Progenitor cell of endocrine pancreas (in vitro differentiated cells): Measurements from ENCODE around the gene PHKG1. TPM values are rescaled to one million over a fixed set of nuclear protein-coding genes. Genes with fewer than 3 reads are reported as not detected.

Experiments
- DNase-seq: peaks from one replicate; pipeline ENCODE4 v3.0.0; 2021; ENCODE audit warnings: low spot score; ENCODE audit not compliant: unreplicated experiment
- H3K27ac Mint-ChIP-seq: 2 replicates; pipeline ENCODE4 v1.8.0; 2021; ENCODE audit warnings: mild to moderate bottlenecking, moderate library complexity, mixed read lengths
- H3K27me3 Mint-ChIP-seq: 2 replicates; pipeline ENCODE4 v1.8.0; 2021; ENCODE audit warnings: mixed read lengths
- H3K36me3 Mint-ChIP-seq: 2 replicates; pipeline ENCODE4 v1.8.0; 2022; ENCODE audit warnings: mixed read lengths; ENCODE audit not compliant: insufficient read depth
- H3K4me1 Mint-ChIP-seq: 2 replicates; pipeline ENCODE4 v1.8.0; 2021; ENCODE audit warnings: low read depth, mixed read lengths
- H3K4me3 Mint-ChIP-seq: 2 replicates; pipeline ENCODE4 v1.8.0; 2021; ENCODE audit warnings: low read depth, mild to moderate bottlenecking, moderate library complexity, mixed read lengths
- H3K9me3 Mint-ChIP-seq: 2 replicates; pipeline ENCODE4 v1.8.0; 2021; ENCODE audit warnings: low read depth, mixed read lengths
- total RNA-seq: library from RNA; stranded (reverse); gene quantifications from 2 replicates; pipeline ENCODE4 v1.2.1, GENCODE V29; 2021
- TF ChIP-seq, protein P1 (sequence below): fragments of 200-600 bp; sonication (generic); IDR thresholded peaks from one replicate; pipeline ENCODE4 v1.5.0; 2021; ENCODE audit warnings: antibody characterized with exemption, mild to moderate bottlenecking; ENCODE audit not compliant: unreplicated experiment

Gene PHKG1
- total RNA-seq, 1 donor from 2014 or later: 1.2 TPM

DNA sequence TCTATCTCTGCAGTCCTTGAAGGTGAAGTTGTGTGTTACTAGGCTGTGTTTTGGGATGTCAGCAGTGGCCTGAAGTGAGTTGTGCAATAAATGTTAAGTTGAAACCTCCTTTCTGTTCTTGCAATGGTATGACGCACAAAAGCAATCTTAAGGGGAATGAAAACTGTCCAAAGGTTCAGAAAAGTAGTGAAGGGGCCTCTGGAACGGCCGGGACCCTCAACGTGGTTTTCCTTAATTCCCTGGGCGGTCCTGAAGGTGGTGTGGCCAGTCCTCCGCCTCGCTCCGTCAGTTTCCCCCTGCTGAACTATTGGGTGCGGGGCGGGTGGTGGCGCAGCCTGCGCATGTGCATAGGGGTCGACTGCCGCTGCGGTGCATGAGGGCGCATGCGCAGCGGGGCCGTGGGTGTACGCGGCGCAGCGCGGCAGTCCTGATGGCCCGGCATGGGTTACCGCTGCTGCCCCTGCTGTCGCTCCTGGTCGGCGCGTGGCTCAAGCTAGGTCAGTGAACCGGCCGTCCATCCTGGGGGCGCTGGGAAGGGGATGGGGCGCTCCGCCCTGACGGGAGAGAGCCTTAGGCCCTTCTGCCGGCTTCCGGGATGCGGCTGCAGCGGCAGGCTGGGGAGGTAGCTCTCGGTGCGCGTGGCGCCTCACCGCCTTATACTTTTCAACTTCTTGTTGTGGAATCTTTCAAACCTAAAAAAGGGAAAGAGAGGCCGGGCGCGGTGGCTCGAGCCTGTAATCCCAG, 28.7 kb downstream of the PHKG1 start, which contains the start of gene SUMF2:
TSS of gene SUMF2 (plus strand) at position 405 of the 744 bp plus-strand sequence. CDS start at position 431, 26 bp downstream.
- H3K27ac Mint-ChIP-seq: peak within 1 kb of the TSS; percentile 99
- peak within 1 kb of the TSS; percentile 94 for H3K4me3 Mint-ChIP-seq
- peaks cover 15% of the 10 kb centered on the region for H3K4me1 Mint-ChIP-seq
- peaks cover 34% of the 10 kb centered on the region for H3K36me3 Mint-ChIP-seq
- TF ChIP-seq, protein P1, sequence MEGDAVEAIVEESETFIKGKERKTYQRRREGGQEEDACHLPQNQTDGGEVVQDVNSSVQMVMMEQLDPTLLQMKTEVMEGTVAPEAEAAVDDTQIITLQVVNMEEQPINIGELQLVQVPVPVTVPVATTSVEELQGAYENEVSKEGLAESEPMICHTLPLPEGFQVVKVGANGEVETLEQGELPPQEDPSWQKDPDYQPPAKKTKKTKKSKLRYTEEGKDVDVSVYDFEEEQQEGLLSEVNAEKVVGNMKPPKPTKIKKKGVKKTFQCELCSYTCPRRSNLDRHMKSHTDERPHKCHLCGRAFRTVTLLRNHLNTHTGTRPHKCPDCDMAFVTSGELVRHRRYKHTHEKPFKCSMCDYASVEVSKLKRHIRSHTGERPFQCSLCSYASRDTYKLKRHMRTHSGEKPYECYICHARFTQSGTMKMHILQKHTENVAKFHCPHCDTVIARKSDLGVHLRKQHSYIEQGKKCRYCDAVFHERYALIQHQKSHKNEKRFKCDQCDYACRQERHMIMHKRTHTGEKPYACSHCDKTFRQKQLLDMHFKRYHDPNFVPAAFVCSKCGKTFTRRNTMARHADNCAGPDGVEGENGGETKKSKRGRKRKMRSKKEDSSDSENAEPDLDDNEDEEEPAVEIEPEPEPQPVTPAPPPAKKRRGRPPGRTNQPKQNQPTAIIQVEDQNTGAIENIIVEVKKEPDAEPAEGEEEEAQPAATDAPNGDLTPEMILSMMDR: peak; percentile 38
- H3K9me3 Mint-ChIP-seq: no peaks in the 10 kb centered on the region
- H3K27me3 Mint-ChIP-seq: no peaks in the 10 kb centered on the region
- peak; percentile 87 for DNase-seq

DNA sequence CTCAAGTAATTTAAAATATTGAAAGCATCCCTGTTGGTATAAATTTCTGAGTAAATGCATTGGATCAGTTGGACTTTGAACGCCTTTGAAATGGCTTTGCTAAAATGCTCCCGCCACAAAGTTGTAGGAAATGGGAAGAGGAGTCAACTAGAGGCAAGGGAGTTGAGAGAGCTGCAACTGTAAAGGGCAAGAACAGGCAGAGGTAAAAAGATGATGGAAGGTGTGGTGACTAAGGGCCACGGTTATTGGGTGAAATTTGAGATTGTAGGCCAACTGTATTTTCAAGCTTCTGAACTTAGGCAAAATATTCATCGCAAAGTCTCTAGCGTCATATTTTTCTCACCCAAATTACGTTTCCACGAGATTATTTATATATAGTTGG, 29.3 kb downstream of the PHKG1 start:
- TF ChIP-seq, protein P1: no peak
- DNase-seq: no peak
- no peaks in the 10 kb centered on the region for H3K27me3 Mint-ChIP-seq
- H3K27ac Mint-ChIP-seq: peak overlapping the region; percentile 99
- H3K9me3 Mint-ChIP-seq: no peaks in the 10 kb centered on the region
- H3K36me3 Mint-ChIP-seq: peaks cover 30% of the 10 kb centered on the region
- peaks cover 15% of the 10 kb centered on the region for H3K4me1 Mint-ChIP-seq
- H3K4me3 Mint-ChIP-seq: peak overlapping the region; percentile 94

DNA sequence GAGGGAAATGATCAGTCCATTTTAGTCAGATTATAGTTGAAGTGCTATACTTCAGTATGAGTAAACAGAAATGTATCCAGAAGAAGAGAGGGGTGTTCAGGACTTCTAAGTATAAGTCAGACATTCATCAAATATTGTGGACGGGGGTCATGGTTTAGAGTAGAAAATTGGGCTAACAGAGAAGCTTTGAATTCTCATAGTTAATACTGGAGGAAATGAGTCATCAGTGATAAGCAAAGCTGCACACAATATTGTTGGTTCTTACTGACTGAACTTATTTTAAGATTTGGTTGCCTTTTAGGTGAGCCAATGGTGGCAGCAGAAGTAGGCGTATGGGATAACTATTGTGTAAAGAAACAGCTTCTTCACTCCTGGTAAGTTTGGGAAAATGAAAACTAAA, 30.4 kb downstream of the PHKG1 start:
- Mint-ChIP-seq H3K27me3 (no peaks in the 10 kb centered on the region), H3K4me3 (no peak overlapping the region), H3K27ac (peak overlapping the region; percentile 49), H3K36me3 (peaks cover 36% of the 10 kb centered on the region), H3K4me1 (peaks cover 15% of the 10 kb centered on the region), H3K9me3 (no peaks in the 10 kb centered on the region)
- TF ChIP-seq, protein P1: no peak
- no peak for DNase-seq

DNA sequence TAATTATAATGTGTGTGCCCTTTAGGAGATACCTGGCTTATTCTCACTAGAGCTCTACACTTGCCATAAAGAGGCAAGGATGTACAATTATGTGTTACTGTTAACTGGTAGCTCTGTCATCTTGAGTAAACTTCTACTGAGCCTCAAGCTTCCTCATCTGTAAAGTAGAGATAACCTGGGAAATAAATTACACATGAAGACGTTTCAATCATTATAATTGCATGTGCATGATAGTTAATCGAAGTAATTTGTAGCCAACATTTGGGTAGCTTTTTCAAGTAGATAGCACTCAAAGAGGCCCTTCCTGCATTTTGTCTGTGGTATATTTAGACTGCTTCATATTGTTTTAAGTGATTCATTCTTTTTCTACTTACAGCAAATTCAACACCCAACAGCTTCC, 38.8 kb downstream of the PHKG1 start:
- no peak for DNase-seq
- Mint-ChIP-seq H3K36me3 (peaks cover 20% of the 10 kb centered on the region), H3K27ac (no peak overlapping the region), H3K4me3 (peak overlapping the region; percentile 37), H3K27me3 (no peaks in the 10 kb centered on the region), H3K4me1 (peaks cover 14% of the 10 kb centered on the region), H3K9me3 (no peaks in the 10 kb centered on the region)
- TF ChIP-seq, protein P1: no peak

DNA sequence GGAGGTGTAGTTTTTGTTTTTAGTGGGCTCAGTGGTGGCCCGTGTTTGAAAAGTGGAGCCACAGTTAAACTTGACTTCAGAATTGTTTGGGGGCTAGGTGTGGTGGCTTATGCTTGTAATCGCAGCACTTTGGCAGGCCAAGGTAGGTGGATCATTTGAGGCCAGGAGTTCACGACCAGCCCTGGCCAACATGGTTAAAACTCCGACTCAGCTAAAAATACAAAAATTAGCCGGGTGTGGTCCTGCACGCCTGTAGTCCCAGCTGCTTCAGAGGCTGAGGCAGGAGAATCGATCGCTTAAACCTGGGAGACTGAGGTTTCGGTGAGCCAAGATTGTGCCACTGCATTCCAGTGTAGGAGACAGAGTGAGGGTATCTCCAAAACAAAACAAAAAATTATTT, 39.4 kb downstream of the PHKG1 start:
- Mint-ChIP-seq H3K9me3 (no peaks in the 10 kb centered on the region), H3K27ac (peak overlapping the region; percentile 90), H3K4me3 (peak overlapping the region; percentile 95), H3K27me3 (no peaks in the 10 kb centered on the region), H3K4me1 (peaks cover 14% of the 10 kb centered on the region), H3K36me3 (peaks cover 20% of the 10 kb centered on the region)
- TF ChIP-seq, protein P1: no peak
- DNase-seq: no peak
